HFFc6 (cell line): ENCODE results near the gene TGM4. TPM values are rescaled to one million over a fixed set of nuclear protein-coding genes. Genes with fewer than 3 reads are reported as not detected.

Experiments
- DNase-seq: peaks from one replicate; pipeline ENCODE4 v3.0.0-alpha.2; 2018
- H3K27ac Mint-ChIP-seq: 2 replicates; pipeline ENCODE4 v1.8.0; 2020; ENCODE audit warnings: mild to moderate bottlenecking, mixed read lengths
- H3K27me3 Mint-ChIP-seq: 2 replicates; pipeline ENCODE4 v1.8.0; 2021; ENCODE audit warnings: mild to moderate bottlenecking, moderate library complexity, mixed read lengths; ENCODE audit not compliant: insufficient read depth
- H3K36me3 Mint-ChIP-seq: 2 replicates; pipeline ENCODE4 v1.8.0; 2021; ENCODE audit warnings: low read depth, mixed read lengths
- H3K4me1 Mint-ChIP-seq: 2 replicates; pipeline ENCODE4 v1.8.0; 2020; ENCODE audit warnings: low read depth, mixed read lengths
- H3K4me3 Mint-ChIP-seq: 2 replicates; pipeline ENCODE4 v1.8.0; 2020; ENCODE audit warnings: mild to moderate bottlenecking, moderate library complexity, mixed read lengths
- H3K9me3 Mint-ChIP-seq: 2 replicates; pipeline ENCODE4 v1.8.0; 2020; ENCODE audit warnings: mild to moderate bottlenecking, mixed read lengths
- CTCF ChIP-seq: fragments of 200-600 bp; sonication (generic); IDR thresholded peaks from 2 replicates; pipeline ENCODE4 v1.5.0; 2021; ENCODE audit warnings: antibody characterized with exemption, mild to moderate bottlenecking
- total RNA-seq, 6 experiments: library from RNA; stranded (reverse); fragmentation: NEBNext Ultra II Directional; extraction: Animal tissue kit (Norgen Biotek cat#: 25700); gene quantifications; 2 replicates in 1 of 6; 3 replicates in 5 of 6; pipeline ENCODE4 v1.2.3, GENCODE V29; 2021

Gene TGM4
- total RNA-seq, 6 experiments from 2014 or later = not detected

DNA sequence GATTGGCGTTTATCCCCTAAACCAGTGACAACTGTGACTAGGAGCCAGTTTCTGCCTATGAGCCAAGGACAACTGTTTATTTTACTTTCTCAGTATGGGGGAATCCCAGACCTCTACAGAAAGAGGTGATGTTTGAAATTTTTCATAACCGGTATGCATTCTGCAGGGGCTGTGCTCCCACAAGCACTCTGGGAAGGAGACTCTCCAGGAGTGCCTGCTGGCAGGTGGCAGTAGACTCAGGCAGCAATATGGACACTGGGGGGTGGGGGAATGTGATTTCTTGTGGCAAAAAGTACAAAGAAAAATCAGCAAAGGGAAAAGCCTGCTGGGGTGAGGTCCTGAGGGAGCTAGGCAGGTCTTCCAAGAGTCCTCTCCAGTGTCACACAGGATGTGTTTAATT, 5.9 kb downstream of the TGM4 start:
- TF ChIP-seq CTCF = no peak
- no peak overlapping the region for H3K4me3 Mint-ChIP-seq
- H3K36me3 Mint-ChIP-seq = no peaks in the 10 kb centered on the region
- no peak for DNase-seq
- H3K4me1 Mint-ChIP-seq = peaks cover 23% of the 10 kb centered on the region
- H3K27ac Mint-ChIP-seq = no peak overlapping the region
- H3K9me3 Mint-ChIP-seq = no peaks in the 10 kb centered on the region
- H3K27me3 Mint-ChIP-seq = peaks cover 4% of the 10 kb centered on the region; the same call in 1 of the 2 replicates

- Mint-ChIP-seq H3K27me3 (peaks cover 4% of the 10 kb centered on the region; the same call in 1 of the 2 replicates), H3K36me3 (peaks cover 4% of the 10 kb centered on the region; the same call in 1 of the 2 replicates), H3K4me1 (peaks cover 43% of the 10 kb centered on the region), H3K9me3 (no peaks in the 10 kb centered on the region), H3K4me3 (peak overlapping the region; percentile 60), H3K27ac (peak overlapping the region; percentile 88)
- TF ChIP-seq CTCF = peak; percentile 13; the same call in 1 of the 2 replicates
- DNase-seq = no peak
Measured at GRCh38 chr3:44883213-44883955, 9.0 kb downstream of the TGM4 start.

- Mint-ChIP-seq H3K4me1 (peaks cover 43% of the 10 kb centered on the region), H3K36me3 (peaks cover 4% of the 10 kb centered on the region; the same call in 1 of the 2 replicates), H3K4me3 (peak overlapping the region; percentile 60), H3K27ac (peak overlapping the region; percentile 88), H3K27me3 (peaks cover 4% of the 10 kb centered on the region; the same call in 1 of the 2 replicates), H3K9me3 (no peaks in the 10 kb centered on the region)
- TF ChIP-seq CTCF = no peak
- peak; percentile 73 for DNase-seq
Measured at GRCh38 chr3:44883999-44884431, 9.6 kb downstream of the TGM4 start.

DNA sequence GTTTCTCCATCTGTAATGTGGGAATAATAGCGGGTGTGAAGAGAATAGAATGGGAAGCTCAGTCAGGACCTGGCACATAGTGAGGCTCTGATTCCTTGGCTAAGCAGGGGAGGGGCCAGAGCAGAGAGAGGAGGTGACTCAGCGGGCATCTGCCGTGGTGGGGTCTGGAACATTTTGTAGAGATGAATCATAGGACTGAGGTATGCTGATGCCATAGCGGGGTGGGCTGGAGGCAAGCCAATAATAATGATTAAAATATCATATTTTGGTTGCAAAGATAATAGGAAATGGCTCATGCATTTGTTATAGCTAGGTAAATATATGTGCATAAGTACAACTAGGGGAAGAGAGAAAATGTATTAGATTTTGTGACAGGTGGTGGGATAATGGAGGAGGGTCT, 11.2 kb downstream of the TGM4 start:
- peaks cover 43% of the 10 kb centered on the region for H3K4me1 Mint-ChIP-seq
- peaks cover 4% of the 10 kb centered on the region; the same call in 1 of the 2 replicates for H3K36me3 Mint-ChIP-seq
- no peaks in the 10 kb centered on the region for H3K9me3 Mint-ChIP-seq
- peaks cover 4% of the 10 kb centered on the region; the same call in 1 of the 2 replicates for H3K27me3 Mint-ChIP-seq
- H3K4me3 Mint-ChIP-seq = peak overlapping the region; percentile 52
- TF ChIP-seq CTCF = no peak
- peak; percentile 87 for DNase-seq
- peak overlapping the region; percentile 30; the same call in 1 of the 2 replicates for H3K27ac Mint-ChIP-seq

- H3K27ac Mint-ChIP-seq = no peak overlapping the region
- H3K4me1 Mint-ChIP-seq = peaks cover 43% of the 10 kb centered on the region
- H3K9me3 Mint-ChIP-seq = no peaks in the 10 kb centered on the region
- no peak overlapping the region for H3K4me3 Mint-ChIP-seq
- DNase-seq = no peak
- H3K36me3 Mint-ChIP-seq = peaks cover 4% of the 10 kb centered on the region; the same call in 1 of the 2 replicates
- no peak for TF ChIP-seq CTCF
- H3K27me3 Mint-ChIP-seq = peaks cover 7% of the 10 kb centered on the region; the same call in 1 of the 2 replicates
Measured at GRCh38 chr3:44886561-44886960, 12.2 kb downstream of the TGM4 start.
